Immature natural killer cell (primary cell): ENCODE data around the gene TREX2. TPM values are rescaled to one million over a fixed set of nuclear protein-coding genes. Genes with fewer than 3 reads are reported as not detected.

Experiments used
- DNase-seq, 3 donors: peaks; one replicate each; pipeline ENCODE4 v3.0.0; 2022; ENCODE audit warnings: mixed read lengths in 1 of 3
- H3K27ac Mint-ChIP-seq, 6 donors: one replicate each; pipeline ENCODE4 v1.8.0; 2020; ENCODE audit warnings: mixed read lengths in 6 of 6, mild to moderate bottlenecking in 5 of 6, inconsistent platforms in 4 of 6, moderate library complexity in 3 of 6
- H3K27me3 Mint-ChIP-seq, 3 donors: one replicate each; pipeline ENCODE4 v1.8.0; 2020 to 2021; ENCODE audit warnings: low read depth in 3 of 3, mild to moderate bottlenecking in 3 of 3, mixed read lengths in 3 of 3, moderate library complexity in 3 of 3, inconsistent platforms in 1 of 3
- H3K36me3 Mint-ChIP-seq, 3 donors: one replicate each; pipeline ENCODE4 v1.8.0; 2020; ENCODE audit warnings: mixed read lengths in 3 of 3, inconsistent platforms in 2 of 3, mild to moderate bottlenecking in 2 of 3
- H3K4me1 Mint-ChIP-seq, 2 donors: one replicate each; pipeline ENCODE4 v1.8.0; 2020; ENCODE audit warnings: inconsistent platforms in 2 of 2, mild to moderate bottlenecking in 2 of 2, mixed read lengths in 2 of 2, moderate library complexity in 1 of 2
- H3K4me3 Mint-ChIP-seq, 5 donors: one replicate each; pipeline ENCODE4 v1.8.0; 2020; ENCODE audit warnings: mild to moderate bottlenecking in 5 of 5, mixed read lengths in 5 of 5, inconsistent platforms in 3 of 5, moderate library complexity in 3 of 5
- H3K9me3 Mint-ChIP-seq, 6 donors: one replicate each; pipeline ENCODE4 v1.8.0; 2020; ENCODE audit warnings: mild to moderate bottlenecking in 6 of 6, mixed read lengths in 6 of 6, inconsistent platforms in 4 of 6, moderate library complexity in 3 of 6
- polyA plus RNA-seq, 3 donors: library from polyadenylated mRNA; unstranded; fragments of 300-500 nt; fragmentation: Illumina TruSeq; gene quantifications; one replicate each; pipeline ENCODE4 v1.2.3, GENCODE V29; 2021

Gene TREX2
- polyA plus RNA-seq, 3 donors from 2014 or later = 0.64 to 0.67 TPM; not detected in 1

DNA sequence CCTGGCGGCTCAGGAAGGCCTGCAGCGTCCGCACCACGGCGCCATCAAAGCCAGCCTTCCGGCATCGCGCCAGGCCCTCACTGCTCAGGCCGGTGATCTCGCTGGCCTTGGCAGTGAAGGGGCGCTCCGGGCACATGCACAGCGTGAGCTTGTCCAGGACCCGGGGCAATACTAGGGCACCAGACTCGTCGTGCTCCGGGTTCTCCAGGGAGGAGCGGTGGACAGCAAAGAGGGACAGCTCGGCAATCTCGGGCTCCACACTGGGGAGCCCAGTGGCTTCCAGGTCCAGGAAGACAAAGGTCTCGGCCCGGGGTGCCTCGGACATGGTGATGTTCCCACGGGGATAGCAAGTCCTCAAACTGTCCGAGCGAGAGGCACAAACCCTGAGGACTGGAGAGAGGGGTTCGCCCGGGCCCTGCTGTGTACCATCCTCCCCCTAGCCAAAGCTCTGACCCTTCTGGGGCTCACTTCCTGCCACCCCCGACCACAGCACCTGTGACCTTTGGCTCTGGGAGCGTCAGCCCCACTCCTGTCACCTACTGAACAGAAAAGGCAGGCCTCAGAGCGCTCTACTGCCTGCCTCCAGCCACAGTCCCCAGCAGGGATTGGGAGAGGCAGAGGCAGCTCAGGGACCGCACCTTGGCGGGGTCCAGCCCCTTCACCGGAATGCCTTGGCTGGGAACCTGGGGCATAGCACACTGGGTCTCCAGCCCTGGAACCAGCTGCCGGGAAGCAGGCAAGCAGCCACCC, 575 bp downstream of the TREX2 start:
- Mint-ChIP-seq H3K4me1 (no peaks in the 10 kb centered on the region), H3K9me3 (no peaks in the 10 kb centered on the region), H3K4me3 (no peak overlapping the region), H3K27me3 (peaks cover 0 to 1% (median 0%) of the 10 kb centered on the region in 3 donors), H3K27ac (no peak overlapping the region), H3K36me3 (no peaks in the 10 kb centered on the region)
- no peak for DNase-seq

DNA sequence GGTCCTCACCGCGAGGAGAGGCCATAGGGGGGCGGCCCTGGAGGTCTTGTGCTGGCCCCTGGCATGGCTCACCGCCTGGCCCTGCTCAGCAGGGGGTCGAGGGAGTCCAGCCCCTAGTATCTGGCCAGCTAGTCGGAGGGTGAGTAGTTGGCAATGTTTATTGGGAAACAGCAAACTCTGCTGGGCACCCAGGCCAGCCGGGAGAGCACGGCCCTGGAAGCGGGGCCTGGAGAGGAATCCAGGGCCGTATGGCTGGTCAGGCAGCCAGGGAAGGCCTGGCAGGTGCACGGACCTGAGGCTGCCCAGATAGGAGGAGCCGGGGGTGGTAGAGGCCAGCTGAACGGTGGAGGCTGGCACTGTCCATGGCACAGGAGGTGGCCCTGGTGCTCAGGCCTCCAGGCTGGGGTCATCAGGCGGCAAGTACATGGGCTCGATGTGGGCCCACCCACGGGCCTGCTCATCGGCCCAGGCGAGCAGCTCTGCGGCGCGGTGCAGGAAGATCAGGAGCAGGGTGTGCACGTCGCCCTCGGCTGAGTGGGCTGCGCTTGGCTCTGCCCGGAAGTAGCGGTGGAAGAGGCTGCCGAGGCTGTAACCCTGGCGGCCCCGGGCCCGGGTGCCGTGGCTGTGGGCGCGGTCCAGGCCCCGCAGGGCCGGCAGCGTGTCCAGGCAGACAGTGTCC, 1.4 kb downstream of the TREX2 start:
- Mint-ChIP-seq H3K36me3 (no peaks in the 10 kb centered on the region), H3K9me3 (no peaks in the 10 kb centered on the region), H3K4me3 (no peak overlapping the region), H3K4me1 (no peaks in the 10 kb centered on the region), H3K27ac (no peak overlapping the region), H3K27me3 (no peaks in the 10 kb centered on the region)
- DNase-seq = no peak

DNA sequence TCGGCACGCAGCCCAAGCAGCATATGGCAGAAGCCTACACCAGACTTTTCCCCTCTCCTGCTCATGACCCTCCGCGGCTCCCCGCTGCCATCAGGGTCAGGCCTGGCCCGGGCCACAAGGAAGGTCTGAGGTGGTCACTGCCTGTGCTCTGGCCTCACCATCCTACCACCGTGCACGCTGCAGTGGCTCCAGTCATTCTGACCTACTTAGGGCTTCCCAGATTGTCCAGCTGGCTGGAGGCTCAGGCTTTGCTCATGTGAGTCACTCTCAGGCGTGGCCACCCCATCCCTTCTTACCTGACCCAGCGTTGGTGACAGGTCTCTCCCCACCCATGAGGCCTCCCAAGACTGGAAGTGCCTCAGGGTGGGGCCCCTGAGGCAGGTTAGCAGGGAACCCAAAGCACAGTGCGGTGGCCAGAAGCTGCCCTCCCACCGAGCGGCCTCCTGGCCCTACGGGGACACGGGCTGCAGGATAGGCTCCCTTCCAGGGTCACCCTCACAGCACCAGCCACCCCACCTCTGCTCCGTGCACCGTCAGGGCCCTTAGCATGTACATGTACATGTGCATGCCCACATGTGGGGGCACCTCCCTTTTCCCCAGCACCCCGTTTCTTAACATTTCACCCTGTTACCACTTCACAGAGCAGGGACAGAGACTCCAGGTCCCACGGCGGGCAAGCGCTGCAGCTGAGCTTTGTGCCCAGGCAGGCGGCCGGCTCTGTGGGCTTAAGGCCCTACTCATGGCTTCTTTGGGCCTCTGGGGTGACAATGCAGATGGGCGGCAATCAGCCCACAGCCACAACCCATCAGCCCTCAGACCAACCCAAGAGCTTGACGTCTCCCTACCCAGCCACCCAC, 2.2 kb downstream of the TREX2 start:
- Mint-ChIP-seq H3K4me3 (no peak overlapping the region), H3K27ac (no peak overlapping the region), H3K27me3 (no peaks in the 10 kb centered on the region), H3K36me3 (no peaks in the 10 kb centered on the region), H3K4me1 (no peaks in the 10 kb centered on the region), H3K9me3 (no peaks in the 10 kb centered on the region)
- DNase-seq = no peak

DNA sequence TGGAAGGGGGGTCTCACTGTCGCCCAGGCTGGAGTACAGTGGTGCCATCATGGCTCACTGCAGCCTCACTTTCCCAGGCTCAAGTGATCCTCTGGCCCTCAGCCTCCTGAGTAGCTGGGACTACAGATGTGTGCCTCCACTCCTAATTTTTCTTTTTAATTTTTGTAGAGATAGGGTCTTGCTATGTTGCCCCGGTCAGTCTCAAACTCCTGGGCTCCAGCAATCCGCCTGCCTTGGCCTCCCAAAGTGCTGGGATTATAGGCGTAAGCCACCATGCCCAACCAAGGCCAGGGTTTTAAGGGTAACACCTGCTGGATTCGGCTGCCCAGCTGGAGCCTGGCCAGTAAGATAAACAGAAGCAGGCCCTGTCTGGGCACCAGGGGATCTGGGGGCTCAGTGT, 3.4 kb downstream of the TREX2 start:
- Mint-ChIP-seq H3K9me3 (no peaks in the 10 kb centered on the region), H3K36me3 (no peaks in the 10 kb centered on the region), H3K4me3 (no peak overlapping the region), H3K27ac (no peak overlapping the region), H3K4me1 (no peaks in the 10 kb centered on the region), H3K27me3 (no peaks in the 10 kb centered on the region)
- no peak for DNase-seq

DNA sequence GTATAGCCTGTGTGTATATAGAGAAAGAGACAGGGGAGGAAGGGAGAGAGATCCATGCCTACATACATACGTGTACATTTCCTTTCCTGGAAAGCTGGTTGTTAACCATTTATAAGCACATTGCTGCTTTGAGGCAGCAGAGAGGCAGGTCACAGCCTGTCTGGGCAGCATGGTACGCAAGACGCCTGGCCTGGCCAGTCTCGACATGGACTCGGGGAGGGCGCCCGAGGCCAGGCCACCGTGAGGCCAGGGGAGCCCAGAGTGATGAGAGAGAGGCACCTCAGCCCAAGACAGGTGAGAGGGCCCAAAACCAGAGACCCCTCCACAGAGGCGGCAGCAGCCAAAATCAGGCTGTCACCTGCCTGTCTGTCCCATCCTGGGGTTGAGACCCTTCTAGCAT, 3.9 kb downstream of the TREX2 start:
- no peaks in the 10 kb centered on the region for H3K4me1 Mint-ChIP-seq

DNA sequence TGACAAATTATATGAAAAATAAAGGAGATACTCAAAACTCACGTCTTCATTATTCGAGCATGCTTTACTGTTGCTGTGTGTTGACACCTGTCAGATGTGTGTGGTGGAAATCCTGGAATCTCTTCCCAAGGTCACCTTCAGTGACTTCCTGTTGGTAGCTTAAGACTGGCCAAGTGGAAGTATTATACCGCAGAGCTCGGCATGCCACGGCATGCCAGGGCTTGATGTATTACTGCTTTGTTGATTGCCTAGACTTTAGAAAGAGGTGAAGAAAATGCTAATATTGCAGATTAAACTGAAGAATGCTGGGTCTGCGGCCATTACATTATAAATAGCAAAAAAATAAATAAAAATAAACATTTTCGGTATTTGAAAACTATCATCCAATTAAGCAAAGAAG, 4.6 kb downstream of the TREX2 start:
- Mint-ChIP-seq H3K4me1 (no peaks in the 10 kb centered on the region), H3K36me3 (no peaks in the 10 kb centered on the region), H3K27me3 (no peaks in the 10 kb centered on the region), H3K9me3 (no peaks in the 10 kb centered on the region), H3K27ac (no peak overlapping the region), H3K4me3 (no peak overlapping the region)
- no peak for DNase-seq

More for the DNA sequence above, 3.9 kb downstream of the TREX2 start:
- Mint-ChIP-seq H3K4me3 (no peak overlapping the region), H3K36me3 (no peaks in the 10 kb centered on the region), H3K27me3 (no peaks in the 10 kb centered on the region), H3K27ac (no peak overlapping the region), H3K9me3 (no peaks in the 10 kb centered on the region)
- DNase-seq = no peak

DNA sequence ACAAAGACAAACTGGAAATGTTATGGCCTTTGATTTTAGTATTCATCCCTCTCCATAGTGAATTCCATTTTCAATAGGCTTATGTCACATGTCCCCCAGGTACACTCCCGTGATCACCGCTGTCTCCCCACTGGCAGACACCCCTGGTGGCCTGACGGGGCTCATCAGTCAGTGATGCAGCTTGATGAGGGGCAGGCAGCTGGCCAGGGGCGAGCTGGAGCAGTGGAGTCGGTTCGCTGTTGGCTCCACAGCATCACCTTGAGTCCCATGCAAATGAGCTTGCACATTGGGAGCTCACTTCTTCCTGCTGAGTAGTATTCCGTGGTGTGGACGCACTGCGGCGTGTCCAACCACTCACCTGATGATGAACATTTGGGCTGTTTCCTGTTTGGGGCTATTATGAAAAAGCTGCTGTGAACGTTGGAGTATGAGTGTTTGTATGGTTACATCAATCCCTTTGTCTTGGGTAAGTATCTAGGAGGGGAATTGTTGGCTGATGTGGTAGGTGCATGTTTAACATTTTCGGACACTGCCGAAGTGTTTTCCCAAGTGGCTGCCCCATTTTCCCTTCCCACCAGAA, 5.2 kb downstream of the TREX2 start:
- Mint-ChIP-seq H3K27ac (no peak overlapping the region), H3K27me3 (peaks cover 0 to 2% (median 0%) of the 10 kb centered on the region in 3 donors), H3K36me3 (no peaks in the 10 kb centered on the region), H3K4me3 (no peak overlapping the region), H3K9me3 (no peaks in the 10 kb centered on the region), H3K4me1 (no peaks in the 10 kb centered on the region)
- DNase-seq = no peak

DNA sequence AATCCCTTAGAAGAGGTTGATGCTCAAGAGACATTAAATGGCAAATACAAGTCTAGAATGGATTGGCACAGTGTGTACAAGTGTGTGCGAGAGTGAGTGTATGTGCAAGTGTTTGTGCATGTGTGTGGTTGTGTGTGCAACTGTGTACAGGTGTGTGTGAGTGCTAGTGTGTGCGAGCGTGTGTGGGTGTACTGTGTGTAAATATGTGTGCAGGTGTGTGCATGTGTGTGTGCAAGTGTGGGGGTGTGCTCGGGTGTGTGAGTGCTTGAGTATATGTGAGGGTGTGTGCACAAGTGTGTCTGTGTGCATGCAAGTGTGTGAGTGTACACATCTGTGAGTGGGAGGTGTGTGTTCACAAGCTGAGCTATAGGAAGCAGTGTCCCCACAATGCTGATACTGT, 5.9 kb downstream of the TREX2 start:
- Mint-ChIP-seq H3K36me3 (no peaks in the 10 kb centered on the region), H3K4me1 (no peaks in the 10 kb centered on the region), H3K9me3 (no peaks in the 10 kb centered on the region), H3K27me3 (peaks cover 0 to 2% (median 2%) of the 10 kb centered on the region in 3 donors), H3K27ac (no peak overlapping the region), H3K4me3 (no peak overlapping the region)
- no peak for DNase-seq

DNA sequence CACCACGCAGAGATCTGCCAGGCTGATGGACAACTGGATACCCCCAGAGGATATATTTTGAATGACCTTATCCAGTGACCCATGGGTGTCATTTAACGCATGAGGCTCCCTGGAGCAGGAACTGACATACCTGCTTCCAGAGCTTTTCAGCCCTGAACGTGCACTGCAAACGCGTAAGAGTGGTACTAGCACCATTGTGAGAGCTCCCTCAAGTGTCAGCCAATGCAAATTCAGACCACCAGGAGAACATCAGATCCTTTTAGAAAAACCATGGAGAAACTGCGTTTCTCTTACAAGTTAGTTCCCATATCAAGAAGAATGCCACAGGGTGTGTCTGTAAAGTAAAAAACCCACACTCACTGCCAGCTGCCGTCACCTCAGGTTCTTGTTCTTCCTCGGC, 7.3 kb downstream of the TREX2 start:
- no peaks in the 10 kb centered on the region for H3K9me3 Mint-ChIP-seq
- no peak overlapping the region for H3K27ac Mint-ChIP-seq
- peaks cover 0 to 2% (median 2%) of the 10 kb centered on the region in 3 donors for H3K27me3 Mint-ChIP-seq
- H3K4me3 Mint-ChIP-seq = no peak overlapping the region
- H3K36me3 Mint-ChIP-seq = no peaks in the 10 kb centered on the region
- H3K4me1 Mint-ChIP-seq = no peaks in the 10 kb centered on the region
- no peak for DNase-seq

DNA sequence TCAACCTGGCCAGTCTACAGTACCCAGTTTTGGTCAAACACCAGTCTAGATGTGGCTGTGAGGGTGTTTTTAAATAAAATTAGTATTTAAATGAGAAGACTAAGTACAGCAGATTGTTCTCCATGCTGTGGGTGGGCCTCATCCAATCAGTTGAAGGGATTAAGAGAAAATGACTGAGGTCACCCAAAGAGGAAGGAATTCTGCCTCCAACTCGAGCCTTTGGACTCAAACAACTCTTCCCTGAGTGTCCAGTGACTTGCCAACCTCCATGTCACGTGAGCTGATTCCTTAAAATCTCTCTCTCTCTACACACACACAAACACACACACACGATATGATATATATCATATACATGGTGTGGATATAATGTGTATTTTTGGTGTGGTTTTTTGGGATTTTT, 10.0 kb downstream of the TREX2 start:
- Mint-ChIP-seq H3K4me1 (no peaks in the 10 kb centered on the region), H3K27me3 (peaks cover 0 to 6% (median 2%) of the 10 kb centered on the region in 3 donors), H3K9me3 (no peaks in the 10 kb centered on the region), H3K4me3 (no peak overlapping the region), H3K27ac (no peak overlapping the region), H3K36me3 (no peaks in the 10 kb centered on the region)
- DNase-seq = no peak

DNA sequence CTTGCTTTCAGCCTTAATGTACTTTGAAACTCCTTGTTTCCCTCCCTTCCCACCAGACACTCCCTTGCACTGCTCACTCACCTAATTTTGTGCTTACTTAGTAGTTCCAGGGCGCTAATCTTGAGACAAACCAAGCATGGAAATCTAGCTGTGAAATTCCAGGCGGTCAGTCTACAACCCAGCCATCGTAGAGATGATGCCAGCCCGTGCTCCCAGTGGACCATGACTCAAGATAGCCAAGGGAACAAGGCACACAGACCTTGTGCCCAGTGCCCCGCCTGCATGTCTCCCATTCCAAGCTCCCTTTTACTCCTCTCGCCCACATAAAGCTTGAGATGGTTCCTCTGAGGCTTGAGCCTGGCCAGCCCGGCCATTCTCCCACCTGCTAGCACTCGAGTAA, 11.1 kb downstream of the TREX2 start:
- H3K4me1 Mint-ChIP-seq = no peaks in the 10 kb centered on the region
- peaks cover 0 to 6% (median 2%) of the 10 kb centered on the region in 3 donors for H3K27me3 Mint-ChIP-seq
- H3K36me3 Mint-ChIP-seq = no peaks in the 10 kb centered on the region
- no peak overlapping the region for H3K4me3 Mint-ChIP-seq
- no peak for DNase-seq
- no peaks in the 10 kb centered on the region for H3K9me3 Mint-ChIP-seq
- no peak overlapping the region for H3K27ac Mint-ChIP-seq

DNA sequence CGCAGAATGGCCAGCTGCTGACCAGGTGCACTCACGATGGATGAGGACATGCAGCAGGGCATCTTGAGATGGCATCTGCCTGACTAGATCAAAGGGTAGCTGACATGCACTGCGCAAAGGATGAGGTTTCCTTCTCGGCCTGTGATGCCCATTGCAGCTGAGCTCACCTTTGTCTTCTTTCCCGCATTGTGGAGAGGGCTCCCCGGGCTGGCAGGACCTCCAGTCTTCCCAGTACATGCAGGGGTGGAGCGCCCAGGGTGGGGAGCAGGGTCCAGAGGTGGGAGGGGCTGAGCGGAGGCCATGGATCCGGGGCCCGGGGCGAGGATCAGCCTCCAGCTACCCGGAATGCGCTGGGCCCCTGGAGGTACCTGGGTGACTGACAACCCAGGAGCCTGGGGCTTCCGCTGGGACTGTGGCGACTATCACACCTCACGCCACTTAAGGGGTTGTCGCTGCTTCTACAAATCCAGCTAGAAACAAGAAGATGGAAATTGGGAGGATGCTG, 12.0 kb downstream of the TREX2 start:
- no peak overlapping the region for H3K27ac Mint-ChIP-seq
- no peak for DNase-seq
- H3K9me3 Mint-ChIP-seq = no peaks in the 10 kb centered on the region
- no peaks in the 10 kb centered on the region for H3K36me3 Mint-ChIP-seq
- no peaks in the 10 kb centered on the region for H3K4me1 Mint-ChIP-seq
- peaks cover 0 to 6% (median 2%) of the 10 kb centered on the region in 3 donors for H3K27me3 Mint-ChIP-seq
- H3K4me3 Mint-ChIP-seq = no peak overlapping the region

DNA sequence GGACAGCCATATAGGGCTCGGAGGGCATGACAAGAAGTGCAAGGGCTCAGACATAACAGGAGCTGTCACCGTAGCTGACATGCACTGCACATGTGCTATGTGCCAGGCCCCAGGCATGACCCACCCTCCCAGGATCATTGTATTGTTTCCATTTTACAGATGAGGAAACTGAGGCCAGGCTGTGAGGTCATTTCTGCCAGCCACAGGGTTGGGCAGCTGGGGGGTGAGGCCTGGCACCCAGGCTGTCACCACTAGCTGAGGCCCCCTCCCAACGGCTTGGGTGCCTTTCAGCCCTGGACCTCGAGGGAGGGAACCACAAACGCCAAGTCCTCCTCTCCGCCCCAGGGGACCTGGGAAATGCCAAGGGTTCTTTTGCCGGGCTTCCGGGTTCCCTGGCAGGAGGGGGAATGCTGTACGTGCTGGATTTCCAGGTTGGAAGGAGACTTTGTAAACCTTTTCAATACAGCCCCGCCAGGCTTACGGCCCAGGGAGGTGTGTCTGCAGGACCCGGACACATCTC, 12.6 kb downstream of the TREX2 start:
- Mint-ChIP-seq H3K4me1 (no peaks in the 10 kb centered on the region), H3K9me3 (no peaks in the 10 kb centered on the region), H3K27ac (no peak overlapping the region), H3K36me3 (no peaks in the 10 kb centered on the region), H3K27me3 (peaks cover 0 to 6% (median 2%) of the 10 kb centered on the region in 3 donors), H3K4me3 (no peak overlapping the region)
- no peak for DNase-seq
